Transverse colon (tissue), 4 donors: Measurements from ENCODE around the gene KRTAP1-3. TPM values are rescaled to one million over a fixed set of nuclear protein-coding genes. Genes with fewer than 3 reads are reported as not detected.
"Not testable (repeated sequence)": the region's sequence is repeated elsewhere in the genome, so short reads cannot be mapped to it uniquely, and the experiment has no call there.

Source experiments
- DNase-seq: peaks from one replicate; pipeline ENCODE4 v3.0.0-alpha.2; 2019
- H3K27ac ChIP-seq, 4 donors: fragments of 200-600 bp; sonication (generic); 2 replicates each; pipeline ENCODE4 v1.5.1; 2016 to 2018; ENCODE audit warnings: inconsistent platforms in 4 of 4
- H3K27me3 ChIP-seq: fragments of 200-600 bp; sonication (generic); 2 replicates; pipeline ENCODE4 v1.5.1; 2017; ENCODE audit warnings: inconsistent platforms
- H3K36me3 ChIP-seq, 4 donors: fragments of 200-600 bp; sonication (generic); 2 replicates each; pipeline ENCODE4 v1.5.1; 2017 to 2019; ENCODE audit warnings: inconsistent platforms in 4 of 4
- H3K4me1 ChIP-seq, 4 donors: fragments of 200-600 bp; sonication (generic); 2 replicates each; pipeline ENCODE4 v1.5.1; 2017 to 2020; ENCODE audit warnings: inconsistent platforms in 4 of 4
- H3K4me3 ChIP-seq, 4 donors: fragments of 200-600 bp; sonication (generic); 1 replicate in 1 of 4; 2 replicates in 3 of 4; pipeline versions ENCODE4 v1.5.1 to v1.6.1; 2017 to 2019; ENCODE audit warnings: inconsistent platforms in 4 of 4
- H3K9me3 ChIP-seq, 2 donors: fragments of 200-600 bp; sonication (generic); 2 replicates each; pipeline ENCODE4 v1.5.1; 2017 to 2019; ENCODE audit warnings: inconsistent platforms in 2 of 2
- CTCF ChIP-seq, 5 experiments: fragments of 200-600 bp in 3 of 5; fragments of 450-650 bp in 2 of 5; sonication (generic) in 3 of 5; IDR thresholded peaks; 1 replicate in 2 of 5; 2 replicates in 3 of 5; pipeline ENCODE4 v1.5.1; 2016 to 2017; ENCODE audit warnings: antibody characterized with exemption in 5 of 5, inconsistent platforms in 3 of 5, mild to moderate bottlenecking in 2 of 5, moderate library complexity in 1 of 5
- EP300 ChIP-seq: sonication (generic); formaldehyde crosslinking; IDR thresholded peaks from one replicate; pipeline ENCODE4 v1.6.1; 2017; ENCODE audit warnings: antibody characterized with exemption, low read depth
- POLR2A ChIP-seq: fragments of 450-650 bp; IDR thresholded peaks from one replicate; pipeline ENCODE4 v1.6.1; 2016; ENCODE audit warnings: antibody characterized with exemption, mild to moderate bottlenecking, moderate library complexity
- POLR2AphosphoS5 ChIP-seq, 3 donors: sonication (generic); formaldehyde crosslinking; IDR thresholded peaks; one replicate each; pipeline ENCODE4 v1.6.1; 2016; ENCODE audit warnings: antibody characterized with exemption in 3 of 3
- WGBS, 2 donors: methylation state at CpG; one replicate each; pipeline ENCODE4 v1.1.5; 2018; ENCODE audit warnings: low coverage in 1 of 2; 5-methylcytosine and 5-hydroxymethylcytosine counted together
- in situ Hi-C, 4 donors: fragments of 200-750 bp; cut with MboI; loops; one replicate each; pipeline versions ENCODE4 v1.15.0 to v1.15.1; 2017; ENCODE audit warnings: low sequenced_read_pairs in 3 of 4, low pct_ligation_motif_present in 1 of 4, low pct_unique_long_range_greater_than_20kb in 1 of 4
- intact Hi-C: fragments of 100-400 bp; cut with DNase I; formaldehyde crosslinking; loops from one replicate; pipeline ENCODE4 v1.15.1; 2023; ENCODE audit warnings: low total_unique reads
- total RNA-seq, 4 donors: library from RNA; depleted of rRNA; stranded (reverse); fragments of >200 nt; gene quantifications; one replicate each; pipeline ENCODE4 v1.1.0, GENCODE V29; 2016

KRTAP1-3 gene
- not detected for total RNA-seq

- H3K4me1 ChIP-seq, H3K9me3 ChIP-seq, in situ Hi-C loops, H3K27ac ChIP-seq, intact Hi-C loops, H3K36me3 ChIP-seq, H3K27me3 ChIP-seq, H3K4me3 ChIP-seq, DNase-seq: not testable (repeated sequence)
- WGBS, 2 donors, result 94% methylated on average over 8 of the region's 10 CpGs; no CpG with 5 or more reads in 1 of the 2 donors
Observed at GRCh38 chr17:41034346-41034935, at the start of gene KRTAP1-3. Gene KRTAP1-3 (minus strand): TSS chr17:41034874. CDS start chr17:41034821, 53 bp downstream.

GRCh38 chr17:41084100-41084856 is 49.6 kb upstream of the KRTAP1-3 start, which contains the start of gene KRTAP4-7:
Gene KRTAP4-7 (plus strand): TSS chr17:41084150. CDS start chr17:41084207, 57 bp downstream.
- H3K4me3 ChIP-seq, H3K36me3 ChIP-seq, intact Hi-C loops, H3K27ac ChIP-seq, DNase-seq, H3K4me1 ChIP-seq, H3K27me3 ChIP-seq, in situ Hi-C loops, H3K9me3 ChIP-seq: not testable (repeated sequence)
- 80 to 83% methylated on average over 1 to 10 of the region's 14 CpGs for WGBS, 2 donors

- not testable (repeated sequence) for DNase-seq
Observed at GRCh38 chr17:41083427-41083826, 48.8 kb upstream of the KRTAP1-3 start.

GRCh38 chr17:41082626-41083025 is 48.0 kb upstream of the KRTAP1-3 start:
- no peaks in the 10 kb centered on the region for H3K36me3 ChIP-seq
- H3K27me3 ChIP-seq, result no peaks in the 10 kb centered on the region
- H3K4me1 ChIP-seq, result no peaks in the 10 kb centered on the region
- H3K27ac ChIP-seq, result no peak overlapping the region
- H3K9me3 ChIP-seq, result no peaks in the 10 kb centered on the region
- intact Hi-C loops (no loop called here), in situ Hi-C loops (no loop called here)
- no peak overlapping the region for H3K4me3 ChIP-seq
- WGBS, 2 donors, result 44 to 55% methylated on average over 4 of the region's 4 CpGs
- no peak for DNase-seq
- TF ChIP-seq POLR2AphosphoS5 (IDR thresholded peaks at IDR 0.05) (no peak), POLR2A (no peak), CTCF (IDR thresholded peaks at IDR 0.05) (no peak), EP300 (no peak)

More at GRCh38 chr17:41083427-41083826, 48.8 kb upstream of the KRTAP1-3 start:
- H3K9me3 ChIP-seq, in situ Hi-C loops, H3K4me1 ChIP-seq, H3K36me3 ChIP-seq, H3K27me3 ChIP-seq, intact Hi-C loops, H3K27ac ChIP-seq, H3K4me3 ChIP-seq: not testable (repeated sequence)
- 75 to 83% methylated on average over 2 of the region's 2 CpGs for WGBS, 2 donors

GRCh38 chr17:41076788-41077187 is 42.1 kb upstream of the KRTAP1-3 start:
- Histone ChIP-seq H3K27me3 (peaks cover 8% of the 10 kb centered on the region), H3K4me3 (no peak overlapping the region), H3K4me1 (no peaks in the 10 kb centered on the region), H3K36me3 (no peaks in the 10 kb centered on the region), H3K9me3 (no peaks in the 10 kb centered on the region), H3K27ac (no peak overlapping the region)
- in situ Hi-C loops (no loop called here), intact Hi-C loops (no loop called here)
- DNase-seq, result no peak
- TF ChIP-seq CTCF (IDR thresholded peaks at IDR 0.05) (no peak), EP300 (no peak), POLR2A (no peak), POLR2AphosphoS5 (IDR thresholded peaks at IDR 0.05) (no peak)
